ENCODE measurements around the gene MPZL3. TPM values are rescaled to one million over a fixed set of nuclear protein-coding genes. Genes with fewer than 3 reads are reported as not detected.

MPZL3 gene
- total RNA-seq, 1 donor from 2014 or later: 8.5 TPM

DNA sequence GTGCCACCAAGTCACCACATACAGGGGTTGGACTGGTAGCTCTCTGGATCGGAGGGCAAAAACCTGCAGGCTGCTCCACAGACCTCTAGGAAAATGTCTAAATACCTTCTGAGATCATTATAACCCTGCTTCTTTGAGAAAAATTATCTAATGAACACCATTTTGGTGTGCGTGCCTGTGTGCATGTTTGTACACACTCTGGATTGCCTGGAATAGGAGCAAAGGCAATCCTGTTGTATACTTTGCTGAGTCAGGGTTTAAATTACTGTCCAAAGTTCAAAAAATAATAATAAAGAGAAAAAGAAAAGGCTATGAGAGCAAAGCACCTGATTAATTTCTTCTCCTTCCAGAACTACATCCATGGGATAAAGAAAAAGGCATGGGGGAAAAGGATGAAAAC, 38.4 kb downstream of the MPZL3 start:
- H3K27ac ChIP-seq (ENCODE audit: low read depth, low read length): no peak overlapping the region
- H3K4me2 ChIP-seq (ENCODE audit: low read length): no peak overlapping the region
- no peaks in the 10 kb centered on the region for H3K9me3 ChIP-seq (ENCODE audit: insufficient read depth, low read depth, low read length)
- Mint-ChIP-seq H3K27ac (ENCODE audit: unreplicated experiment) (no peak overlapping the region), H3K36me3 (ENCODE audit: low read depth, unreplicated experiment) (no peaks in the 10 kb centered on the region), H3K27me3 (ENCODE audit: low read depth, unreplicated experiment) (peaks cover 22% of the 10 kb centered on the region), H3K4me3 (ENCODE audit: unreplicated experiment) (no peak overlapping the region), H3K9me3 (ENCODE audit: unreplicated experiment) (no peaks in the 10 kb centered on the region), H3K4me1 (ENCODE audit: low read depth, unreplicated experiment) (peaks cover 3% of the 10 kb centered on the region)
- no peak overlapping the region for H2AFZ ChIP-seq (ENCODE audit: low read depth, low read length)
- H3K27me3 ChIP-seq (ENCODE audit: insufficient read depth, low read length): peaks cover 42% of the 10 kb centered on the region
- H3K36me3 ChIP-seq (ENCODE audit: insufficient read depth, low read length): no peaks in the 10 kb centered on the region
- DNase-seq (ENCODE audit: low read depth): no peak
- H4K20me1 ChIP-seq (ENCODE audit: insufficient read depth, low read length): no peaks in the 10 kb centered on the region
- H3K4me1 ChIP-seq (ENCODE audit: insufficient read depth, low read length): no peaks in the 10 kb centered on the region
- H3K79me2 ChIP-seq (ENCODE audit: insufficient read depth, low read length): no peaks in the 10 kb centered on the region
- no peak overlapping the region for H3K4me3 ChIP-seq (ENCODE audit: insufficient read depth, low read depth, low read length)
- H3K9ac ChIP-seq (ENCODE audit: low read length): no peak overlapping the region
- no peak for TF ChIP-seq EZH2 (IDR thresholded peaks at IDR 0.05; ENCODE audit: insufficient read depth, low read length)
- TF ChIP-seq, protein P1, sequence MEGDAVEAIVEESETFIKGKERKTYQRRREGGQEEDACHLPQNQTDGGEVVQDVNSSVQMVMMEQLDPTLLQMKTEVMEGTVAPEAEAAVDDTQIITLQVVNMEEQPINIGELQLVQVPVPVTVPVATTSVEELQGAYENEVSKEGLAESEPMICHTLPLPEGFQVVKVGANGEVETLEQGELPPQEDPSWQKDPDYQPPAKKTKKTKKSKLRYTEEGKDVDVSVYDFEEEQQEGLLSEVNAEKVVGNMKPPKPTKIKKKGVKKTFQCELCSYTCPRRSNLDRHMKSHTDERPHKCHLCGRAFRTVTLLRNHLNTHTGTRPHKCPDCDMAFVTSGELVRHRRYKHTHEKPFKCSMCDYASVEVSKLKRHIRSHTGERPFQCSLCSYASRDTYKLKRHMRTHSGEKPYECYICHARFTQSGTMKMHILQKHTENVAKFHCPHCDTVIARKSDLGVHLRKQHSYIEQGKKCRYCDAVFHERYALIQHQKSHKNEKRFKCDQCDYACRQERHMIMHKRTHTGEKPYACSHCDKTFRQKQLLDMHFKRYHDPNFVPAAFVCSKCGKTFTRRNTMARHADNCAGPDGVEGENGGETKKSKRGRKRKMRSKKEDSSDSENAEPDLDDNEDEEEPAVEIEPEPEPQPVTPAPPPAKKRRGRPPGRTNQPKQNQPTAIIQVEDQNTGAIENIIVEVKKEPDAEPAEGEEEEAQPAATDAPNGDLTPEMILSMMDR (IDR thresholded peaks at IDR 0.05; ENCODE audit: insufficient read depth, low read depth, low read length): no peak
- no peak for FAIRE-seq

DNA sequence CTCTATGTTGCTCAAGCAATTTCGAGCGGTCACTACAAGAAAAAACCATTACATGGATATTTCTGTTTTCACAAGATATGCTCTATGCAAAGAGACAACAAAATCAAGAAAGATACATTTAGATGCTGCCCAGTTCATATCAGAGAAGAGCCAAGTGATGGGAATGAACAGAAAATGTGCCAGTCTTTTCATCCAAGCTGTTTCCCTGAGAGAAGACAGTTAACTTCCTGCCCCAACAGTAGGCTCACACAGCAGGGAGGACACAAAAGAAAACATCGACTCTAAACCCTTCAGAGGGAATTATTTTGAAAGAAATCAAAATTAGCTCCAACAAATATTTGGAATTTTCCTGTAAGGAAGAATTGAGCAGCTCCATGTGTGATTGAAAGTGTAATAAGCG, 39.0 kb downstream of the MPZL3 start:
- Histone ChIP-seq H3K36me3 (ENCODE audit: insufficient read depth, low read length) (no peaks in the 10 kb centered on the region), H3K4me3 (ENCODE audit: insufficient read depth, low read depth, low read length) (no peak overlapping the region), H3K27me3 (ENCODE audit: insufficient read depth, low read length) (peaks cover 42% of the 10 kb centered on the region), H3K9me3 (ENCODE audit: insufficient read depth, low read depth, low read length) (no peaks in the 10 kb centered on the region), H4K20me1 (ENCODE audit: insufficient read depth, low read length) (no peaks in the 10 kb centered on the region), H3K79me2 (ENCODE audit: insufficient read depth, low read length) (no peaks in the 10 kb centered on the region), H2AFZ (ENCODE audit: low read depth, low read length) (no peak overlapping the region), H3K4me2 (ENCODE audit: low read length) (no peak overlapping the region), H3K9ac (ENCODE audit: low read length) (no peak overlapping the region), H3K4me1 (ENCODE audit: insufficient read depth, low read length) (no peaks in the 10 kb centered on the region), H3K27ac (ENCODE audit: low read depth, low read length) (no peak overlapping the region)
- Mint-ChIP-seq H3K4me1 (ENCODE audit: low read depth, unreplicated experiment) (peaks cover 3% of the 10 kb centered on the region), H3K9me3 (ENCODE audit: unreplicated experiment) (no peaks in the 10 kb centered on the region), H3K36me3 (ENCODE audit: low read depth, unreplicated experiment) (no peaks in the 10 kb centered on the region), H3K27ac (ENCODE audit: unreplicated experiment) (no peak overlapping the region), H3K4me3 (ENCODE audit: unreplicated experiment) (no peak overlapping the region), H3K27me3 (ENCODE audit: low read depth, unreplicated experiment) (peaks cover 21% of the 10 kb centered on the region)
- no peak for FAIRE-seq
- TF ChIP-seq, protein P1 (IDR thresholded peaks at IDR 0.05; ENCODE audit: insufficient read depth, low read depth, low read length): no peak
- no peak for TF ChIP-seq EZH2 (IDR thresholded peaks at IDR 0.05; ENCODE audit: insufficient read depth, low read length)
- no peak for DNase-seq (ENCODE audit: low read depth)

DNA sequence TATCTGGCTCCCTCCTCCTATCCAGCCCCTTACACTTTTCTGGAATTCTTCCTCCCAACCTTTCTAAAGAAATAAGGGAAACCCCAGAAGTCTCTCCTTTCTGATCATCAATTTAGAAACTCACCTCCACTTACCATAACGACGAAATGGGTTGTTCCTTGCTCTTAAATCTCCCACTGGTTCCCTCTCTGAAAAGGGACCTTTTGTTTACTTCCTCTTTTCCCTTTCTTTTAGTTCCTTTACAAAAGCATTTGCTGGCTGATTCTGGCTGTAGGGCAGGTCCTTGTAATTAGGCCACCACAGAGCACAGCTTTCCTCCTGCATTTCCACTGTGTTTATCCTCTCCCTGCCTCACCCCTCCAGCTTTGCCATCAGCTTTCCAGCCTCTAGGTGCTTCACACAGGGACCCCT, 39.4 kb downstream of the MPZL3 start:
- H3K79me2 ChIP-seq (ENCODE audit: insufficient read depth, low read length): no peaks in the 10 kb centered on the region
- no peak overlapping the region for H3K4me3 ChIP-seq (ENCODE audit: insufficient read depth, low read depth, low read length)
- DNase-seq (ENCODE audit: low read depth) (no peak), FAIRE-seq (no peak)
- Mint-ChIP-seq H3K4me1 (ENCODE audit: low read depth, unreplicated experiment) (peaks cover 3% of the 10 kb centered on the region), H3K27me3 (ENCODE audit: low read depth, unreplicated experiment) (peaks cover 21% of the 10 kb centered on the region), H3K9me3 (ENCODE audit: unreplicated experiment) (no peaks in the 10 kb centered on the region), H3K4me3 (ENCODE audit: unreplicated experiment) (no peak overlapping the region), H3K27ac (ENCODE audit: unreplicated experiment) (no peak overlapping the region), H3K36me3 (ENCODE audit: low read depth, unreplicated experiment) (no peaks in the 10 kb centered on the region)
- H3K9me3 ChIP-seq (ENCODE audit: insufficient read depth, low read depth, low read length): no peaks in the 10 kb centered on the region
- H4K20me1 ChIP-seq (ENCODE audit: insufficient read depth, low read length): no peaks in the 10 kb centered on the region
- no peaks in the 10 kb centered on the region for H3K36me3 ChIP-seq (ENCODE audit: insufficient read depth, low read length)
- H2AFZ ChIP-seq (ENCODE audit: low read depth, low read length): no peak overlapping the region
- H3K27ac ChIP-seq (ENCODE audit: low read depth, low read length): no peak overlapping the region
- no peak overlapping the region for H3K9ac ChIP-seq (ENCODE audit: low read length)
- peaks cover 42% of the 10 kb centered on the region for H3K27me3 ChIP-seq (ENCODE audit: insufficient read depth, low read length)
- H3K4me1 ChIP-seq (ENCODE audit: insufficient read depth, low read length): no peaks in the 10 kb centered on the region
- no peak overlapping the region for H3K4me2 ChIP-seq (ENCODE audit: low read length)
- TF ChIP-seq, protein P1 (IDR thresholded peaks at IDR 0.05; ENCODE audit: insufficient read depth, low read depth, low read length): no peak
- TF ChIP-seq EZH2 (IDR thresholded peaks at IDR 0.05; ENCODE audit: insufficient read depth, low read length): no peak

All from astrocyte (in vitro differentiated cells and primary cell).